ENCODE measurements around the gene HSPBP1. TPM values are rescaled to one million over a fixed set of nuclear protein-coding genes. Genes with fewer than 3 reads are reported as not detected.

Gene HSPBP1
- polyA plus RNA-seq, 3 donors = 12.3 to 17.0 (median 15.3) TPM

GRCh38 chr19:55265723-55266386 lies 14.1 kb downstream of the HSPBP1 start:
- Histone ChIP-seq H3K9me3 (replicated peaks in 1 of 2; ENCODE audit: control insufficient read depth in 1 of 2, insufficient read depth in 1 of 2, low read length in 2 of 2) (peaks cover 0 to 3% of the 10 kb centered on the region in 2 donors), H3K27me3 (ENCODE audit: control insufficient read depth in 2 of 2, insufficient read depth in 2 of 2, low read length in 2 of 2) (no peaks in the 10 kb centered on the region), H3K36me3 (replicated peaks in 1 of 2; ENCODE audit: control insufficient read depth in 1 of 2, insufficient read depth in 2 of 2, low read length in 2 of 2) (peaks cover 0 to 17% of the 10 kb centered on the region in 2 donors), H3K27ac (ENCODE audit: low read depth in 1 of 2, low read length in 2 of 2) (no peak overlapping the region), H3K4me2 (replicated peaks; ENCODE audit: extremely low read depth, low read length, poor library complexity, severe bottlenecking) (no peak overlapping the region), H3K79me2 (ENCODE audit: insufficient read depth, low read length) (no peaks in the 10 kb centered on the region), H2AFZ (ENCODE audit: insufficient read depth, low read depth, low read length, poor library complexity, severe bottlenecking) (no peak overlapping the region), H4K20me1 (ENCODE audit: insufficient read depth, low read length) (no peaks in the 10 kb centered on the region), H3K4me1 (ENCODE audit: control insufficient read depth in 1 of 2, insufficient read depth in 2 of 2, low read length in 2 of 2) (no peaks in the 10 kb centered on the region), H3K4me3 (replicated peaks in 1 of 3; ENCODE audit: low read depth in 2 of 3, low read length in 3 of 3) (no peak overlapping the region), H3K9ac (ENCODE audit: insufficient read depth, low read length, poor library complexity, severe bottlenecking) (no peak overlapping the region)
- Mint-ChIP-seq H3K4me1 (no peaks in the 10 kb centered on the region), H3K27me3 (ENCODE audit: low read depth in 3 of 3) (no peaks in the 10 kb centered on the region), H3K27ac (no peak overlapping the region), H3K4me3 (no peak overlapping the region), H3K9me3 (peaks cover 0 to 9% (median 4%) of the 10 kb centered on the region in 7 donors), H3K36me3 (peaks cover 17 to 32% of the 10 kb centered on the region in 2 donors)
- intact Hi-C loops (cut with micrococcal nuclease) = no loop called here
- no peak for TF ChIP-seq CTCF (IDR thresholded peaks at IDR 0.05)
- no peak for DNase-seq
- 97% methylated on average over 8 of the region's 12 CpGs for WGBS (ENCODE audit: insufficient coverage)

- no peak for TF ChIP-seq CTCF (IDR thresholded peaks at IDR 0.05)
- H3K27ac ChIP-seq (ENCODE audit: low read depth in 1 of 2, low read length in 2 of 2) = no peak overlapping the region
- no peak overlapping the region for H3K9ac ChIP-seq (ENCODE audit: insufficient read depth, low read length, poor library complexity, severe bottlenecking)
- no peak overlapping the region for H3K4me2 ChIP-seq (replicated peaks; ENCODE audit: extremely low read depth, low read length, poor library complexity, severe bottlenecking)
- H3K4me1 ChIP-seq (ENCODE audit: control insufficient read depth in 1 of 2, insufficient read depth in 2 of 2, low read length in 2 of 2) = peaks cover 0 to 1% of the 10 kb centered on the region in 2 donors
- Mint-ChIP-seq H3K4me3 (no peak overlapping the region), H3K36me3 (peaks cover 17 to 26% of the 10 kb centered on the region in 2 donors), H3K27me3 (ENCODE audit: low read depth in 3 of 3) (no peaks in the 10 kb centered on the region), H3K27ac (no peak overlapping the region), H3K4me1 (peaks cover 2% of the 10 kb centered on the region), H3K9me3 (peaks cover 0 to 9% (median 4%) of the 10 kb centered on the region in 7 donors)
- H4K20me1 ChIP-seq (ENCODE audit: insufficient read depth, low read length) = no peaks in the 10 kb centered on the region
- H3K36me3 ChIP-seq (replicated peaks in 1 of 2; ENCODE audit: control insufficient read depth in 1 of 2, insufficient read depth in 2 of 2, low read length in 2 of 2) = peaks cover 0 to 16% of the 10 kb centered on the region in 2 donors
- intact Hi-C loops (cut with micrococcal nuclease) = no loop called here
- H3K79me2 ChIP-seq (ENCODE audit: insufficient read depth, low read length) = no peaks in the 10 kb centered on the region
- H2AFZ ChIP-seq (ENCODE audit: insufficient read depth, low read depth, low read length, poor library complexity, severe bottlenecking) = no peak overlapping the region
- 100% methylated on average over 8 of the region's 16 CpGs for WGBS (ENCODE audit: insufficient coverage)
- no peak overlapping the region for H3K4me3 ChIP-seq (replicated peaks in 1 of 3; ENCODE audit: low read depth in 2 of 3, low read length in 3 of 3)
- peaks cover 0 to 3% of the 10 kb centered on the region in 2 donors for H3K9me3 ChIP-seq (replicated peaks in 1 of 2; ENCODE audit: control insufficient read depth in 1 of 2, insufficient read depth in 1 of 2, low read length in 2 of 2)
- H3K27me3 ChIP-seq (ENCODE audit: control insufficient read depth in 2 of 2, insufficient read depth in 2 of 2, low read length in 2 of 2) = no peaks in the 10 kb centered on the region
- DNase-seq = no peak
These were observed 14.7 kb downstream of the HSPBP1 start for GRCh38 chr19:55265173-55265572.
